ENCODE data around the gene WWC2. TPM values are rescaled to one million over a fixed set of nuclear protein-coding genes. Genes with fewer than 3 reads are reported as not detected.

The WWC2 gene
- total RNA-seq, 1 experiment from 2014 or later, result 16.0 TPM

GRCh38 chr4:183129125-183129524 is 30.1 kb downstream of the WWC2 start:
- Histone ChIP-seq H3K36me3 (no peaks in the 10 kb centered on the region), H3K27me3 (no peaks in the 10 kb centered on the region), H3K4me3 (no peak overlapping the region), H3K9me3 (no peaks in the 10 kb centered on the region)
- no peak for DNase-seq

- DNase-seq, result no peak
- Histone ChIP-seq H3K9me3 (no peaks in the 10 kb centered on the region), H3K36me3 (no peaks in the 10 kb centered on the region), H3K4me3 (no peak overlapping the region), H3K27me3 (no peaks in the 10 kb centered on the region)
Measured at GRCh38 chr4:183129675-183130074, 30.6 kb downstream of the WWC2 start.

- no peaks in the 10 kb centered on the region for H3K36me3 ChIP-seq
- no peak for DNase-seq
- no peak overlapping the region for H3K4me3 ChIP-seq
- no peaks in the 10 kb centered on the region for H3K9me3 ChIP-seq
- H3K27me3 ChIP-seq, result no peaks in the 10 kb centered on the region
Measured at GRCh38 chr4:183130328-183131155, 31.5 kb downstream of the WWC2 start.

- H3K9me3 ChIP-seq, result peaks cover 3% of the 10 kb centered on the region; the same call in 1 of the 2 replicates
- no peaks in the 10 kb centered on the region for H3K27me3 ChIP-seq
- no peaks in the 10 kb centered on the region; the same call in 1 of the 2 replicates for H3K36me3 ChIP-seq
- DNase-seq, result no peak
- H3K4me3 ChIP-seq, result no peak overlapping the region
Measured at GRCh38 chr4:183132081-183132480, 33.0 kb downstream of the WWC2 start.

GRCh38 chr4:183132865-183133264 is 33.8 kb downstream of the WWC2 start:
- Histone ChIP-seq H3K27me3 (no peaks in the 10 kb centered on the region), H3K9me3 (peaks cover 3% of the 10 kb centered on the region; the same call in 1 of the 2 replicates), H3K4me3 (no peak overlapping the region), H3K36me3 (no peaks in the 10 kb centered on the region; the same call in 1 of the 2 replicates)
- no peak for DNase-seq

- H3K9me3 ChIP-seq, result peaks cover 3% of the 10 kb centered on the region; the same call in 1 of the 2 replicates
- no peaks in the 10 kb centered on the region for H3K27me3 ChIP-seq
- peak; percentile 9 for DNase-seq
- no peak overlapping the region for H3K4me3 ChIP-seq
- no peaks in the 10 kb centered on the region; the same call in 1 of the 2 replicates for H3K36me3 ChIP-seq
Measured at GRCh38 chr4:183136855-183137254, 37.8 kb downstream of the WWC2 start.

- DNase-seq, result no peak
- H3K4me3 ChIP-seq, result no peak overlapping the region
- no peaks in the 10 kb centered on the region; the same call in 1 of the 2 replicates for H3K36me3 ChIP-seq
- no peaks in the 10 kb centered on the region for H3K27me3 ChIP-seq
- peaks cover 3% of the 10 kb centered on the region; the same call in 1 of the 2 replicates for H3K9me3 ChIP-seq
Measured at GRCh38 chr4:183139058-183139750, 40.1 kb downstream of the WWC2 start.

- DNase-seq, result no peak
- H3K4me3 ChIP-seq, result no peak overlapping the region
- H3K9me3 ChIP-seq, result peaks cover 3% of the 10 kb centered on the region; the same call in 1 of the 2 replicates
- no peaks in the 10 kb centered on the region; the same call in 1 of the 2 replicates for H3K36me3 ChIP-seq
- H3K27me3 ChIP-seq, result no peaks in the 10 kb centered on the region
Measured at GRCh38 chr4:183139972-183140570, 41.0 kb downstream of the WWC2 start.

- H3K9me3 ChIP-seq, result peaks cover 2% of the 10 kb centered on the region; the same call in 1 of the 2 replicates
- no peaks in the 10 kb centered on the region for H3K27me3 ChIP-seq
- no peak overlapping the region for H3K4me3 ChIP-seq
- peak; percentile 12 for DNase-seq
- no peaks in the 10 kb centered on the region; the same call in 1 of the 2 replicates for H3K36me3 ChIP-seq
Measured at GRCh38 chr4:183140911-183141320, 41.9 kb downstream of the WWC2 start.

- Histone ChIP-seq H3K9me3 (no peaks in the 10 kb centered on the region), H3K4me3 (no peak overlapping the region), H3K27me3 (no peaks in the 10 kb centered on the region), H3K36me3 (no peaks in the 10 kb centered on the region; the same call in 1 of the 2 replicates)
- no peak for DNase-seq
Measured at GRCh38 chr4:183141997-183142396, 42.9 kb downstream of the WWC2 start.

- no peaks in the 10 kb centered on the region for H3K9me3 ChIP-seq
- no peaks in the 10 kb centered on the region for H3K36me3 ChIP-seq
- H3K4me3 ChIP-seq, result no peak overlapping the region
- DNase-seq, result peak; percentile 80
- H3K27me3 ChIP-seq, result no peaks in the 10 kb centered on the region
Measured at GRCh38 chr4:183142571-183143550, 43.8 kb downstream of the WWC2 start.

- no peaks in the 10 kb centered on the region for H3K36me3 ChIP-seq
- H3K27me3 ChIP-seq, result no peaks in the 10 kb centered on the region
- no peaks in the 10 kb centered on the region for H3K9me3 ChIP-seq
- H3K4me3 ChIP-seq, result no peak overlapping the region
- no peak for DNase-seq
Measured at GRCh38 chr4:183144787-183145186, 45.7 kb downstream of the WWC2 start.

GRCh38 chr4:183145773-183146172 is 46.7 kb downstream of the WWC2 start:
- Histone ChIP-seq H3K27me3 (no peaks in the 10 kb centered on the region), H3K9me3 (no peaks in the 10 kb centered on the region), H3K4me3 (no peak overlapping the region), H3K36me3 (no peaks in the 10 kb centered on the region)
- DNase-seq, result no peak

- Histone ChIP-seq H3K4me3 (no peak overlapping the region), H3K9me3 (no peaks in the 10 kb centered on the region), H3K36me3 (no peaks in the 10 kb centered on the region), H3K27me3 (no peaks in the 10 kb centered on the region)
- no peak for DNase-seq
Measured at GRCh38 chr4:183146478-183146877, 47.4 kb downstream of the WWC2 start.

GRCh38 chr4:183147196-183147595 is 48.1 kb downstream of the WWC2 start:
- no peak for DNase-seq
- Histone ChIP-seq H3K4me3 (no peak overlapping the region), H3K36me3 (no peaks in the 10 kb centered on the region), H3K9me3 (no peaks in the 10 kb centered on the region), H3K27me3 (no peaks in the 10 kb centered on the region)

GRCh38 chr4:183147983-183148382 is 48.9 kb downstream of the WWC2 start:
- Histone ChIP-seq H3K4me3 (no peak overlapping the region), H3K27me3 (no peaks in the 10 kb centered on the region), H3K36me3 (no peaks in the 10 kb centered on the region), H3K9me3 (no peaks in the 10 kb centered on the region)
- no peak for DNase-seq

Data from MG63 (cell line).